ENCODE data around the gene TMIE.

GRCh38 chr3:46676601-46677410, 24.4 kb upstream of the TMIE start:
- TF ChIP-seq CTCF (conservative IDR thresholded peaks at IDR 0.05 in 1 of 2, IDR thresholded peaks at IDR 0.05 in 1 of 2; ENCODE audit: low read depth in 1 of 2, low read length in 2 of 2) (no peak), EZH2 (IDR thresholded peaks at IDR 0.05; ENCODE audit: low read length, missing control alignments) (no peak)

Data from fibroblast of lung (primary cell).